HG03432 (cell line): ENCODE measurements around the gene MUC4.

Experiments used
- ATAC-seq: cut with Tn5 transposase; IDR thresholded peaks from one replicate; pipeline ENCODE4 v1.9.1; 2021; ENCODE audit warnings: mild to moderate bottlenecking, moderate library complexity; ENCODE audit not compliant: unreplicated experiment

The MUC4 gene

GRCh38 chr3:195811756-195812155, at the start of gene MUC4:
TSS of gene MUC4 (minus strand) at chr3:195811929. CDS start at chr3:195811817, 112 bp downstream.
- ATAC-seq = no peak

GRCh38 chr3:195860456-195860855, 48.7 kb upstream of the MUC4 start:
- ATAC-seq = no peak

GRCh38 chr3:195859846-195860411, 48.2 kb upstream of the MUC4 start:
- no peak for ATAC-seq

- ATAC-seq = no peak
Measured at GRCh38 chr3:195859061-195859845, 47.5 kb upstream of the MUC4 start.

- ATAC-seq = no peak
Measured at GRCh38 chr3:195856410-195857084, 44.8 kb upstream of the MUC4 start.

GRCh38 chr3:195855471-195856409, 44.0 kb upstream of the MUC4 start:
- ATAC-seq = no peak

GRCh38 chr3:195854628-195855294, 43.0 kb upstream of the MUC4 start:
- no peak for ATAC-seq

- no peak for ATAC-seq
Measured at GRCh38 chr3:195853996-195854395, 42.3 kb upstream of the MUC4 start.

- ATAC-seq = no peak
Measured at GRCh38 chr3:195853036-195853435, 41.3 kb upstream of the MUC4 start.

GRCh38 chr3:195850857-195851543, 39.3 kb upstream of the MUC4 start:
- ATAC-seq = peak; percentile 82

GRCh38 chr3:195849322-195850074, 37.8 kb upstream of the MUC4 start:
- no peak for ATAC-seq

GRCh38 chr3:195847055-195847950, 35.6 kb upstream of the MUC4 start:
- ATAC-seq = no peak

- no peak for ATAC-seq
Measured at GRCh38 chr3:195845483-195845882, 33.8 kb upstream of the MUC4 start.

- no peak for ATAC-seq
Measured at GRCh38 chr3:195844671-195845218, 33.0 kb upstream of the MUC4 start.

GRCh38 chr3:195839260-195840010, 27.7 kb upstream of the MUC4 start:
- no peak for ATAC-seq

GRCh38 chr3:195838714-195839113, 27.0 kb upstream of the MUC4 start:
- no peak for ATAC-seq
